SU-DHL-6 (cell line): ENCODE measurements around the gene AFAP1.

ENCODE experiments used
- H2AFZ ChIP-seq: fragments of 200-600 bp; sonication (generic); 2 replicates; pipeline ENCODE4 v1.6.1; 2014; ENCODE audit warnings: low read depth, mild to moderate bottlenecking, moderate library complexity, mixed read lengths, antibody characterized with exemption, low read length; ENCODE audit not compliant: severe bottlenecking
- H3F3A ChIP-seq: fragments of 200-600 bp; shearing (Covaris generic); 2 replicates; pipeline ENCODE4 v1.6.0; 2016; ENCODE audit warnings: antibody characterized with exemption, mild to moderate bottlenecking; ENCODE audit not compliant: insufficient read depth
- H3K27ac ChIP-seq: fragments of 200-600 bp; sonication (generic); 2 replicates; pipeline ENCODE4 v1.5.1; 2016; ENCODE audit warnings: low read depth, mild to moderate bottlenecking, low read length, moderate library complexity, mixed read lengths
- H3K27me3 ChIP-seq: fragments of 200-600 bp; sonication (generic), shearing (Covaris generic); 2 replicates; pipeline ENCODE4 v1.6.0; 2014; ENCODE audit warnings: mild to moderate bottlenecking, low read length
- H3K36me3 ChIP-seq: fragments of 200-600 bp; sonication (generic); 2 replicates; pipeline ENCODE4 v1.6.1; 2014; ENCODE audit warnings: mild to moderate bottlenecking, low read length, mixed read lengths
- H3K4me2 ChIP-seq: fragments of 300-600, 200-600 bp; shearing (Covaris generic), sonication (generic); 2 replicates; pipeline ENCODE4 v1.6.0; 2014; ENCODE audit warnings: low read length, low read depth, mild to moderate bottlenecking; ENCODE audit not compliant: poor library complexity, severe bottlenecking
- H3K4me3 ChIP-seq: fragments of 200-600 bp; sonication (generic); 2 replicates; pipeline ENCODE4 v1.5.1; 2014; ENCODE audit warnings: antibody characterized with exemption, low read length, mild to moderate bottlenecking, mixed read lengths; ENCODE audit not compliant: insufficient read depth, poor library complexity, severe bottlenecking
- H3K79me2 ChIP-seq: fragments of 200-600 bp; sonication (generic); 2 replicates; pipeline ENCODE4 v1.6.1; 2014; ENCODE audit warnings: mild to moderate bottlenecking, low read length, moderate library complexity; ENCODE audit not compliant: insufficient read depth
- H3K9ac ChIP-seq: fragments of 200-600 bp; sonication (generic); 2 replicates; pipeline ENCODE4 v1.7.0; 2014; ENCODE audit warnings: mild to moderate bottlenecking, low read length
- H3K9me2 ChIP-seq: fragments of 200-600 bp; sonication (generic); replicated peaks from 2 replicates; pipeline ENCODE4 v1.6.1; 2014; ENCODE audit warnings: low read length; ENCODE audit not compliant: insufficient read depth
- H3K9me3 ChIP-seq: fragments of 200-600 bp; sonication (generic); 2 replicates; pipeline ENCODE4 v1.6.1; 2014; ENCODE audit warnings: low read length, mixed read lengths; ENCODE audit not compliant: insufficient read depth
- H4K20me1 ChIP-seq: fragments of 200-600 bp; sonication (generic); 2 replicates; pipeline ENCODE4 v1.6.1; 2014; ENCODE audit warnings: low read depth, mild to moderate bottlenecking, antibody characterized with exemption, low read length, moderate library complexity, mixed read lengths
- EZH2phosphoT487 ChIP-seq: fragments of 200-600 bp; sonication (generic), shearing (Covaris generic); conservative IDR thresholded peaks from 2 replicates; pipeline ENCODE4 v1.6.1; 2018; ENCODE audit warnings: mild to moderate bottlenecking, antibody characterized with exemption, low read length, moderate library complexity, mixed read lengths
- TF ChIP-seq, protein P1 (sequence below): fragments of 200-600 bp; sonication (generic); IDR thresholded peaks from one replicate; pipeline ENCODE4 v1.5.1; 2017; ENCODE audit warnings: antibody characterized with exemption, mild to moderate bottlenecking, low read length, moderate library complexity; ENCODE audit not compliant: insufficient read depth, poor library complexity, severe bottlenecking

Gene AFAP1

DNA sequence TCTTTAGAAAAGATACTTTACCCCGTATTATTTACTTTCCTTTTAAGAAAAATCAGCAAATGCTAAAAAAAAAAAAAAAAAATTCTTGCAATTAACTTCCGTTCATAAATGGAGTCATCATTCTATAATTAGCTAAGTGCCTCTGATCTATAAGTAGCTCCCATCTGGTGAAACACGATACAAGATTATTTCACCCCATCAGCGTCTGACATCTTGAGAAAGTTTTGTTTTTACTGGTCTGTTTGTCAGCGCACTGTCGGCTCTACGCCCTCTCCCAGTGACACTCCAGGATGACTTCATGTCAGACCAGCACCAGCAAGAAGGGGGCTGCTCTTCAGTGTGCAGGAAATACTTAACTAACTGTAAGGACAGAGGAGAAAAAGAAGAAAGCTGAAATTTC lies 108.3 kb downstream of the AFAP1 start:
- Histone ChIP-seq H3F3A (no peaks in the 10 kb centered on the region), H4K20me1 (no peaks in the 10 kb centered on the region), H3K9me3 (no peaks in the 10 kb centered on the region), H3K36me3 (no peaks in the 10 kb centered on the region), H3K79me2 (no peaks in the 10 kb centered on the region), H3K9me2 (no peaks in the 10 kb centered on the region), H3K4me2 (no peak overlapping the region), H3K4me3 (no peak overlapping the region), H3K9ac (no peak overlapping the region), H2AFZ (no peak overlapping the region), H3K27me3 (no peaks in the 10 kb centered on the region), H3K27ac (no peak overlapping the region)
- TF ChIP-seq EZH2phosphoT487, result no peak
- TF ChIP-seq, protein P1, sequence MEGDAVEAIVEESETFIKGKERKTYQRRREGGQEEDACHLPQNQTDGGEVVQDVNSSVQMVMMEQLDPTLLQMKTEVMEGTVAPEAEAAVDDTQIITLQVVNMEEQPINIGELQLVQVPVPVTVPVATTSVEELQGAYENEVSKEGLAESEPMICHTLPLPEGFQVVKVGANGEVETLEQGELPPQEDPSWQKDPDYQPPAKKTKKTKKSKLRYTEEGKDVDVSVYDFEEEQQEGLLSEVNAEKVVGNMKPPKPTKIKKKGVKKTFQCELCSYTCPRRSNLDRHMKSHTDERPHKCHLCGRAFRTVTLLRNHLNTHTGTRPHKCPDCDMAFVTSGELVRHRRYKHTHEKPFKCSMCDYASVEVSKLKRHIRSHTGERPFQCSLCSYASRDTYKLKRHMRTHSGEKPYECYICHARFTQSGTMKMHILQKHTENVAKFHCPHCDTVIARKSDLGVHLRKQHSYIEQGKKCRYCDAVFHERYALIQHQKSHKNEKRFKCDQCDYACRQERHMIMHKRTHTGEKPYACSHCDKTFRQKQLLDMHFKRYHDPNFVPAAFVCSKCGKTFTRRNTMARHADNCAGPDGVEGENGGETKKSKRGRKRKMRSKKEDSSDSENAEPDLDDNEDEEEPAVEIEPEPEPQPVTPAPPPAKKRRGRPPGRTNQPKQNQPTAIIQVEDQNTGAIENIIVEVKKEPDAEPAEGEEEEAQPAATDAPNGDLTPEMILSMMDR, result no peak

GRCh38 chr4:7830747-7831146 lies 108.9 kb downstream of the AFAP1 start:
- Histone ChIP-seq H3K9ac (no peak overlapping the region), H3K9me2 (no peaks in the 10 kb centered on the region), H3K9me3 (no peaks in the 10 kb centered on the region), H3K4me3 (no peak overlapping the region), H2AFZ (no peak overlapping the region), H3K4me2 (no peak overlapping the region), H3K27me3 (no peaks in the 10 kb centered on the region), H4K20me1 (no peaks in the 10 kb centered on the region), H3F3A (no peaks in the 10 kb centered on the region), H3K36me3 (no peaks in the 10 kb centered on the region), H3K79me2 (no peaks in the 10 kb centered on the region), H3K27ac (no peak overlapping the region)
- no peak for TF ChIP-seq EZH2phosphoT487
- TF ChIP-seq, protein P1, result no peak

- Histone ChIP-seq H3K9me2 (no peaks in the 10 kb centered on the region), H3K27me3 (no peaks in the 10 kb centered on the region), H3K79me2 (no peaks in the 10 kb centered on the region), H3K36me3 (no peaks in the 10 kb centered on the region), H3K27ac (no peak overlapping the region), H3F3A (no peaks in the 10 kb centered on the region), H3K9me3 (no peaks in the 10 kb centered on the region), H3K9ac (no peak overlapping the region), H4K20me1 (no peaks in the 10 kb centered on the region), H3K4me3 (no peak overlapping the region), H2AFZ (no peak overlapping the region), H3K4me2 (no peak overlapping the region)
- no peak for TF ChIP-seq EZH2phosphoT487
- TF ChIP-seq, protein P1, result no peak
Observed at GRCh38 chr4:7829652-7830580, 109.7 kb downstream of the AFAP1 start.
